HG02852 (cell line): ENCODE data around the gene FAM110A.
"Not testable (repeated sequence)": the region's sequence is repeated elsewhere in the genome, so short reads cannot be mapped to it uniquely, and the experiment has no call there.

Experiments used
- ATAC-seq: cut with Tn5 transposase; IDR thresholded peaks from one replicate; pipeline ENCODE4 v1.9.1; 2021; ENCODE audit warnings: mild to moderate bottlenecking, moderate library complexity; ENCODE audit not compliant: unreplicated experiment

FAM110A gene

DNA sequence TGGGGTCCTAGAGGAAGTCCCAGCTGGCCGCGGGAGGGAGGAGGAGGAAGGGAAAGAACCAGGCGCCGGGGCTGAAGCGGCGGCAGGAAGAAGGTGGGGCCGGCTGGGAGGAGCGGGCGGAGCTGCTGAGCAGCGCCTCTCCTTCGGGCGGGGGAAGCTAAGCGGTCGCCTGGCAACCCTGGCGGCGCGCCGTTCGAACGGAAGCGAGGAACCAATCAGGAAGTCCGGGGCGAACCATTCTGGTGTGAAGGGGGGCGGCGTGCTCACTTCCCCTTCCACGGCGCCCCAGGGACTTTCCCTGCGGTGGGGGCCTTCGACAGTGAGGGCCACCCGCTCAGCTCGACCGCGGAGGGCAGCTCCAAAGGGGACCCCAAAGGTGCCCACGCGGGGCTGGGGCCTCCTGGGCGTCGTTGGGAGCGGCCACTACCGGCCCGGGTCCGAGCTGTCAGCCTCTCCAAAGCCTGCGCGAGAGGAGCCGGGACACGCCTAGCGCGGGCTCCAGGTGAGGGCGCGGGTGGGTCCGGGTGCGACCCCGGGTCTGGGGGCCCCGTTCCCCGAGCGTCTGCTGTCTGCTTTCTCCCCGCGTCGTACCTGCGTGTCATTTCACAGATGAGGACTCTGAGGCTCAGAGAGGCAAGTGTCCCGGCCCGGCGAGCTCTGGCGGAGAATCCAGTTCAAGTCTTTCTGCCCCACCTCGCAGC, at the start of gene FAM110A:
Gene FAM110A (plus strand): TSS at position 266 of the 701 bp plus-strand sequence. CDS start 11,090 bp downstream, outside the sequence.
- peak; percentile 97 for ATAC-seq

DNA sequence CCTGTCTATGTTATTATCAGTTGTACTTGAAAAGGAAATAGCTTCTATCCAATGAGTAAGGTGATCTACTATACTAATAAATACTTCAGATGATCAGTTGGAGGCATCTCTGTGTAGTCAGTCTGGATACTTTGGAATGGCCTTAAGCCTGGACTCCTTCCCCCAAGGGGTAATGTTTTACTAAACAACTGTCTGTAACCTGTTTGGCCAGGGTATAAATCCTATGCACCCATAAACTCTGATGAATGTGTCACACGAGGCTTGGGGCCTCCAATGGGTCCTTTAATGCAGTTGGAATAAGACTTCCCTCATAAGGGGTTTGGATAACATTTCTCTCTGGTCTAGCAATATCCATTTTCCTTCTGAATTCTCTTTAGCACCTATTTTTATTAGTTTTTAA, 45.7 kb upstream of the FAM110A start:
- ATAC-seq, result no peak

GRCh38 chr20:791056-791455, 42.5 kb upstream of the FAM110A start:
- no peak for ATAC-seq

DNA sequence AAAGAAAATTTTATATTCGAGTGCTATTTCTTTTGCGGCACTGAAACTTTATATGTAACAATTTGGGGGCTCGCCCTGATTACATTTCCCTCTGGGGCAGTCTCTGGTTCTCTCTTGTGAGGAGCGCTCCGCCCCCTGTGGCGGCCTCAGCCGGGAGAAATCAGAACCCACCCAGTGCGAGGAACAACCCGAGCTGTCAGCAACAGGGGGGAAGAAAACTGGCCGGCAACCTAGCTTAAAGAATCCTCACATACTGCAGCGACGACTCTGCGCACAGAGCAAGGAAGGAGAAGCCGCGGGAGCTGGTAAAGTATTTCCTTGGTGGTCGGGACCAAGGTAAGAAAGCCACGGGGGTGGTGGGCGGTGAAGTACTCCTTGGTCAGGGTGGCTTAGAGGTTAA, 41.3 kb upstream of the FAM110A start:
- ATAC-seq, result no peak

GRCh38 chr20:796921-797320, 36.6 kb upstream of the FAM110A start:
- ATAC-seq, result no peak

GRCh38 chr20:798746-799145, 34.8 kb upstream of the FAM110A start:
- not testable (repeated sequence) for ATAC-seq

GRCh38 chr20:800026-800425, 33.5 kb upstream of the FAM110A start:
- ATAC-seq, result not testable (repeated sequence)

DNA sequence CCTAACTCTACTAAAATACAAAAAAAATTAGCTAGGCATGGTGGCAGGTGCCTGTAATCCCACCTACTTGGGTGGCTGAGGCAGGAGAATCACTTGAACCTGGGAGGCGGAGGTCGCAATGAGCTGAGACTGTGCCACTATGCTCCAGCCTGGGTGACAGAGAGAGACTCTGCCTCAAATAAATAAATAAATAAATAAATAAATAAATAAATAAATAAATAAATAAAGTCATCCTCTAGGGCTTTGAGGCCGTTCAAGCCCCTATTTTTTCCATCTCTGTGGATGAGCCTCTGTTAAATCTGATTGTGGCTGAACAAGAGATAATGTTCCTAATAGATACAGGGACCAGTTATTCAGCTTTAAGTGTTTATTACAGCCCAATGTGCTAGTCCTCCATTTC, 31.8 kb upstream of the FAM110A start:
- ATAC-seq, result no peak

DNA sequence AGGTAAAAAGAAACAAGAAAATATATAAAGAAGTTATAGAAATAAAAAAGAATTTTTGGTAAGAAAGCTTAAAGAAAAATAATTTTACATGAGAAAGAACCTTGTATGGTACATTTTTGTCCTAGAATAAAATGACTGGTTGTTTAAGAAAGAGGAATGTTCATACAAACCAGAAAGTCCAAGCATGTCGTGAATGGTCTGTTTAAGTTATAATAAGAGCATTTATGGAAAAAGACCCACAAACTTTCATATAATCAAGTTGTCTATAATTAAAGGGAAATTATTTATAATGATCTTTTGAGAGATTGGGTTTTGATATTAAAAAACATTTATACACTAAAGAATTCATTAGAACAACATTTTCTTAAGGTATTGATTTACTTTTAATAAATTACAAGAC, 27.8 kb upstream of the FAM110A start:
- no peak for ATAC-seq

GRCh38 chr20:811776-812434, 21.6 kb upstream of the FAM110A start:
- not testable (repeated sequence) for ATAC-seq

- ATAC-seq, result not testable (repeated sequence)
Observed at GRCh38 chr20:812435-812814, 21.1 kb upstream of the FAM110A start.

DNA sequence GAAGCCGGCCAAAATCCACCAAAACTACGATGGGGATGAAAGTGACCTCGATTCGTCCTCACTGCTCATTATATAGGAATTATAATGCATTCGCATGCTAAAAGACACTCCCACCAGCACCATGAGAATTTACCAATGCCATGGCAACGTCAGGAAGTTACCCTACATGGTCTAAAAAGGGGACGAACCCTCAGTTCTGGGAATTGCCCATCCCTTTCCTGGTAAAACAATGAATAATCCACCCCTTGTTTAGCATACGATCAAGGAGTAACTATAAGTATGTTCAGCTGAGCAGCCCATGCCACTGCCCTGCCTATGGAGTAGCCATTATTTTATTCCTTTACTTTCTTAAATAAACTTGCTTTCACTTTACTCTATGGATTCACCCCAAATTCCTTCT, 20.1 kb upstream of the FAM110A start:
- no peak for ATAC-seq

DNA sequence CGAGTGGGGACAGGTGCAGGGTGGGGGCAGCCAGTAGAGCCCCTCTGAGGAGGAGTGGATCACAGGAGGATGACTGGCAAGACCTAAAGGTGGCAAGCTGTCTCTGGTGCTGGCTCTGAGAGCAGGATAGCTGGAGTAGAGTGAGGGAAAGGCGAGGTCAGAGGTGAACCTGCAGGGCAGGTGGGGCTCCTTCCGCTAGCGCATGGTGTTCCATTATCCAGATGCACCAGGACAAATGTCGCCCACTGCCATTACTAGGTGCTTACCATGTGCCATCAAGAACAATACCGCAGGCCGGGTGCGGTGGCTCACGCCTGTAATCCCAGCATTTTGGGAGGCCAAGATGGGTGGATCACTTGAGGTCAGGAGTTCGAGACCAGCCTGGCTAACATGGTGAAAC, 18.3 kb upstream of the FAM110A start:
- ATAC-seq, result no peak

GRCh38 chr20:815914-816606, 17.5 kb upstream of the FAM110A start:
- ATAC-seq, result no peak

GRCh38 chr20:818001-818664, 15.4 kb upstream of the FAM110A start:
- ATAC-seq, result no peak

DNA sequence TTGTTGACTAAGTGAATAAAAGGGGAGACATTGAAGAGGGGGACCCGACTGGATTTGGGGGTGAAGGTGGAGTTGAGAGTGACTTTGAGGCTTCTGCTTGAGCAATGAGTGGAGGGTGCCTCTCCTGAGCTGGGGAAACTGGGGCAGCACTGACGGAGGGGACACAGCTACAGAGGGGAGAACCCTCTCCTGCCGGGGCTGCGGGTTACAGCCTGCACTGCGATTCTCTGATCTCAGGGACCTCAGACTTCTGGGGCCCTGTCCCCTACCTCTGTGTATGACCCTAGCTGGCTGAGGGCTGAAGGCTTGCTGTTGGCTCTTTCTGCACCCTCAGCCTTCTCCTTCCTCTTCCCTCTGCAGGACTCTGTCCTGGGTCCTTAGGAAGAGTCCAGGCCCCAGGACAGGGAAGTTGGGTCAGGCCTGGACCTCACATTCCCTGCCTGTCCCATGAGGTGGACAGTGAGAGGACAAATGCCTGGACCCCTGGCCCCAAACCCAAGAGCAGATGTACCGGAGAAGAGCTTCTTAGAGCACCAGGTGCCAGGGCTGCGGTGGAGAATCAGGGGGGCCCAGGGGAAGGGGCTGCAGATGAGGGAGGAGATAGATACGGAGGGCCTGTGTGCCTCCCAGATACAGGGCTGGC, 13.7 kb upstream of the FAM110A start:
- ATAC-seq, result no peak

GRCh38 chr20:820323-820953, 13.1 kb upstream of the FAM110A start:
- ATAC-seq, result no peak

GRCh38 chr20:821046-821730, 12.3 kb upstream of the FAM110A start:
- ATAC-seq, result no peak

- ATAC-seq, result no peak
Observed at GRCh38 chr20:821731-822065, 11.8 kb upstream of the FAM110A start.
